SK-N-MC (cell line): Measurements from ENCODE around the gene IGFALS.
A peak's percentile ranks its signal among the peaks of the same experiment; 100 is the strongest.

Source experiments
- DNase-seq: peaks from one replicate; pipeline ENCODE4 v3.0.0-alpha.2; 2011; ENCODE audit warnings: low read depth, low spot score
- H3K27ac ChIP-seq: fragments of 200-600 bp; sonication (generic); 2 replicates; pipeline ENCODE4 v1.5.1; 2016; ENCODE audit warnings: mixed run types
- H3K36me3 ChIP-seq: fragments of 200-600 bp; sonication (generic); 2 replicates; pipeline ENCODE4 v1.6.1; 2017; ENCODE audit warnings: antibody characterized with exemption, low read length, mixed read lengths; ENCODE audit not compliant: insufficient read depth
- H3K4me3 ChIP-seq: fragments of 200-600 bp; sonication (generic); 2 replicates; pipeline ENCODE4 v1.5.1; 2016
- H3K9ac ChIP-seq: fragments of 200-600 bp; sonication (generic); 2 replicates; pipeline ENCODE4 v1.8.0; 2017; ENCODE audit warnings: mixed run types, mixed read lengths; ENCODE audit not compliant: insufficient read length
- H3K9me3 ChIP-seq: fragments of 200-600 bp; sonication (generic); 2 replicates; pipeline ENCODE4 v1.6.1; 2017; ENCODE audit warnings: low read depth, mild to moderate bottlenecking, antibody characterized with exemption, low read length, moderate library complexity, mixed read lengths
- EZH2 ChIP-seq: fragments of 200-600 bp; sonication (generic); IDR thresholded peaks from one replicate; pipeline ENCODE4 v1.6.1; 2017; ENCODE audit warnings: antibody characterized with exemption
- FOXP2 ChIP-seq: optimal IDR thresholded peaks from 2 replicates; pipeline ENCODE3; 2011; ENCODE audit warnings: mild to moderate bottlenecking, moderate library complexity; ENCODE audit not compliant: insufficient read depth; ENCODE audit errors: extremely low read length, control extremely low read depth
- POLR2AphosphoS5 ChIP-seq: IDR thresholded peaks from 2 replicates; pipeline ENCODE4 v1.6.1; 2012; ENCODE audit warnings: mild to moderate bottlenecking, low read depth, low read length, borderline replicate concordance

Gene IGFALS

DNA sequence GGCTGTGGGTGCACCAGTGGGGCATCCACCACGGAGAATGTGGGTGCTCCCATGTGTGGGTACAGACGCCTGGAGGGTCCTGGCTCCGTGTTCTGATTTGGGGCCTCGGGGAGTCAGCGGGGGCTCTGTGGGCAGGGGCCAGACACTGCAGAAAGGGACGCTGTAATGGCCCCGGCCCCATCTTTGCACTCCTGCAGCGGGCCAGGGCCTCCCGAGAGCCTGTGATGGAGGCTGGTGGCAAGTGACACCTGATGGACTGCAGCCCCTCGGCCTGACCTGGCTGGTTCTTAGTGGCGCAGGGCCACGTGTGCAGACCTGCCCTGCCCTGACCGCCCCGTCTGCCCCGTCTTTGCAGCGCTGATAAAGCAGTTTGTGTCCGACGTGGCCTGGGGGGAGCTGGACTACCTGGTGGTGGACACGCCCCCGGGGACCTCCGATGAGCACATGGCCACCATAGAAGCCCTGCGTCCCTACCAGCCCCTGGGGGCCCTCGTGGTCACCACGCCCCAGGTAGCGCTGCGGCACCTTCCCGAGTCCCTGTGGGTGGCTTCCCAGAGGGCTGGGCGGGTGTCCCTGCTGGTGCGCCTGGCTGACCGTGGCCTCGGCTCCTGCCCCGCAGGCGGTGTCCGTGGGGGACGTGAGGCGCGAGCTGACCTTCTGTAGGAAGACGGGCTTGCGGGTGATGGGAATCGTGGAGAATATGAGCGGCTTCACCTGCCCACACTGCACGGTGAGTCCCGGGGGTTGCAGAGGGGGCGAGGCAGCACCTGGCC is 6.0 kb downstream of the IGFALS start:
- TF ChIP-seq POLR2AphosphoS5 (no peak), FOXP2 (no peak), EZH2 (no peak)
- H3K36me3 ChIP-seq = no peaks in the 10 kb centered on the region; the same call in 1 of the 2 replicates
- no peaks in the 10 kb centered on the region for H3K9me3 ChIP-seq
- no peak for DNase-seq
- no peak overlapping the region for H3K4me3 ChIP-seq
- H3K9ac ChIP-seq = no peak overlapping the region
- H3K27ac ChIP-seq = no peak overlapping the region

DNA sequence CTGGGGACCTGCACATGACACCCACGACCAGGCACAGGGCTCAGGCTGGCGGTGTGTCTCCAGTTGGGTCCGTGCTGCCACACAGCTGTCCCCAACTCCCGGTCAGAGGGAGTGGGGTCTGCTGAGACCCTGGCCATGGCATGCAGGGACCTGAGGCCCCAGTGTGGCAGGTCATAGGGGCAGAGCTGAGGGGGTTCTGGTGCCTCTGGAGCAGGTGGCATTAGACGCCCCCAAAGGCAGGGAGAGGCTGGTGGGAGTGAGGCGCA is 6.5 kb downstream of the IGFALS start:
- no peak overlapping the region for H3K27ac ChIP-seq
- DNase-seq = no peak
- no peak for TF ChIP-seq FOXP2
- no peak for TF ChIP-seq POLR2AphosphoS5
- TF ChIP-seq EZH2 = no peak
- no peaks in the 10 kb centered on the region for H3K9me3 ChIP-seq
- no peaks in the 10 kb centered on the region; the same call in 1 of the 2 replicates for H3K36me3 ChIP-seq
- H3K9ac ChIP-seq = no peak overlapping the region
- H3K4me3 ChIP-seq = no peak overlapping the region

DNA sequence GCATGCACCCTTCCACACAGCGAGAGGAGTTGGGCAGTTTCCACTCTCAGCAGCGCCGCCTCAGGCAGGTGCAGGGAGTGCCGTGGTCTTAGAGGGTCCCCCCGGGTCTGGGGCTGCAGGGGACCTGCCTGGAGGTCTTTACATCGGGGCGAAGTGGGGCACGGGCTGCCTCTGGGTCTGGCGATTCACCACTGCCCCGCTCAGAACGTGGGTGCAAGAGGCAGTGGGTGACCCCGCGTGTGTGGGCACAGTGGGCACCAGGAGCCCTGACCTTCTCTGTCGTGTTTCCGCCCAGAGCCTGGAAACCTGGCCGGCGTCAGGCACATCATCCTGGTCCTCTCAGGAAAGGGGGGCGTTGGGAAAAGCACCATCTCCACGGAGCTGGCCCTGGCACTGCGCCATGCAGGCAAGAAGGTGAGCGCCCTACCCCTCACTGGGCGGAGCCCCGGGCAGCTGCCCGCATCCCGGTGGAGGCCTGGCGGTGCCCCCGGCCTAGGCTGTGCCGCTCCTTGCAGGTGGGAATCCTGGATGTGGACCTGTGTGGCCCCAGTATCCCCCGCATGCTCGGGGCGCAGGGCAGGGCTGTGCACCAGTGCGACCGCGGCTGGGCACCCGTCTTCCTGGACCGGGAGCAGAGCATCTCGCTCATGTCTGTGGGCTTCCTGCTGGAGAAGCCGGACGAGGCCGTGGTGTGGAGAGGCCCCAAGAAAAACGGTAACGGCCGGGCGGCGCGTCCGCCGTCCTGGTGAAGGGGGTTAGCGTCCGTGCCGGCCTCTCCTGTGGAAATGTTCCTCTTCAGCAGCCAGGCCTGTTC is 7.1 kb downstream of the IGFALS start:
- TF ChIP-seq POLR2AphosphoS5 = no peak
- TF ChIP-seq FOXP2 = no peak
- TF ChIP-seq EZH2 = no peak

DNA sequence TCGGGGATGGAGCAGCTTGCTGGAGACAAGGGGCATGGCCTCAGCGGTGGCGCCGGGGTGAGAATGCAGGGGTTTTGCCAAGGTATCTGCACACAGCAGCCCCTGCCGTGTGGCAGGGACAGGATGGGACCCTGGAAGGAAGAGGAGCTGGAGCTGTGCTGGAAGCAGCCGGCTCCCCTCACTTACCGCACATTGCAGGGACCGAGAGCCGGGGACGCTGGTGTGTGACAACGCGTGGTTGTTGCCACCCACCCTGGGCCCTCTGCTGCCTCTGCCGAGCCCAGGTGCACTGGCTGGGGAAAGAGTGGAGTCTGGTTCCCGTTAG is 7.7 kb downstream of the IGFALS start:
- Histone ChIP-seq H3K9ac (no peak overlapping the region), H3K36me3 (no peaks in the 10 kb centered on the region; the same call in 1 of the 2 replicates)
- no peak for TF ChIP-seq POLR2AphosphoS5
- TF ChIP-seq FOXP2 = no peak

More for the DNA sequence above, 7.1 kb downstream of the IGFALS start:
- no peak overlapping the region for H3K9ac ChIP-seq
- H3K4me3 ChIP-seq = no peak overlapping the region
- no peaks in the 10 kb centered on the region for H3K9me3 ChIP-seq
- no peak for DNase-seq
- no peak overlapping the region for H3K27ac ChIP-seq
- H3K36me3 ChIP-seq = no peaks in the 10 kb centered on the region; the same call in 1 of the 2 replicates

DNA sequence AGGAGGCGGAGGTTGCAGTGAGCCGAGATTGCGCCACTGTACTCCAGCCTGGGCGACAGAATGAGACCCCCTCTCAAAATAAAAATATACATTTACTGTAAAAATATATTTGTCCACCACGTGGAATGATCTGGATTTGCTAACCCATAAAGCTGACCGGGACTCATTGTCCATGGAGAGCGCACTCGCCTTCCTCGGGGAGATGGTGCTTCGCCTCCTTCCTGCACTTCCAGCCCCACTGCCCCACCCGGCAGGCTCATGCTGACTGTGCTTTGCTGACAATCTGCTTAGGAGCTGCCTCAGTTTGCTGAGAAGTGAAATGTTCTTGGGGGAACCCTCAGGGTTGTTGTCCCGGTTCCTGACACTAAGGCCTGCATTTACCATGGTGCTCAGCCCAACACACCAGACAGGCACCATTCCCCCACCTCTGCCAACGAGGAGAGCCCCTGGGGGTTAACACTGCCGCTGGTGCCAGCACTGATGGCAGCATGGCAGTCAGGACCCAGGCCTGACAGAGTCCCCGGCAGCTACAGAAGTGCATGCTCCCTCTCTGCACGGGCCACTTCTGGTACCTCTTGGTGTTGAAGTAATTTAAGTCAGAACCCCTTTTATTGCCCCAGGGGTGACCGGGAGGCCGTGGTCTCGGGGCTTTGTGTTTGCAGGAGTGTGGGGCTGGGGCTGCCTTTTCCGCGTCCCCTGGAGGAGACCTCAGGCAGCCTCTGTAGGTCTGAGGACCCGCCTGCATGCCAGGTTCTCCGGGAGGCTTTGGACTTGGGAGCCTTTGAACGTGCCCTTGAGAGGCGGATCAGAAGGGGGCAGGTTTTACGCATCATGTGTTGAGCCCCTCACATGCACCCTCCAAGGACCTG is 8.3 kb downstream of the IGFALS start:
- Histone ChIP-seq H3K36me3 (no peaks in the 10 kb centered on the region; the same call in 1 of the 2 replicates), H3K9ac (no peak overlapping the region), H3K27ac (no peak overlapping the region), H3K4me3 (no peak overlapping the region), H3K9me3 (no peaks in the 10 kb centered on the region)
- no peak for TF ChIP-seq EZH2
- no peak for TF ChIP-seq FOXP2
- TF ChIP-seq POLR2AphosphoS5 = no peak
- no peak for DNase-seq

More for the DNA sequence above, 7.7 kb downstream of the IGFALS start:
- Histone ChIP-seq H3K27ac (no peak overlapping the region), H3K4me3 (no peak overlapping the region), H3K9me3 (no peaks in the 10 kb centered on the region)
- no peak for DNase-seq

DNA sequence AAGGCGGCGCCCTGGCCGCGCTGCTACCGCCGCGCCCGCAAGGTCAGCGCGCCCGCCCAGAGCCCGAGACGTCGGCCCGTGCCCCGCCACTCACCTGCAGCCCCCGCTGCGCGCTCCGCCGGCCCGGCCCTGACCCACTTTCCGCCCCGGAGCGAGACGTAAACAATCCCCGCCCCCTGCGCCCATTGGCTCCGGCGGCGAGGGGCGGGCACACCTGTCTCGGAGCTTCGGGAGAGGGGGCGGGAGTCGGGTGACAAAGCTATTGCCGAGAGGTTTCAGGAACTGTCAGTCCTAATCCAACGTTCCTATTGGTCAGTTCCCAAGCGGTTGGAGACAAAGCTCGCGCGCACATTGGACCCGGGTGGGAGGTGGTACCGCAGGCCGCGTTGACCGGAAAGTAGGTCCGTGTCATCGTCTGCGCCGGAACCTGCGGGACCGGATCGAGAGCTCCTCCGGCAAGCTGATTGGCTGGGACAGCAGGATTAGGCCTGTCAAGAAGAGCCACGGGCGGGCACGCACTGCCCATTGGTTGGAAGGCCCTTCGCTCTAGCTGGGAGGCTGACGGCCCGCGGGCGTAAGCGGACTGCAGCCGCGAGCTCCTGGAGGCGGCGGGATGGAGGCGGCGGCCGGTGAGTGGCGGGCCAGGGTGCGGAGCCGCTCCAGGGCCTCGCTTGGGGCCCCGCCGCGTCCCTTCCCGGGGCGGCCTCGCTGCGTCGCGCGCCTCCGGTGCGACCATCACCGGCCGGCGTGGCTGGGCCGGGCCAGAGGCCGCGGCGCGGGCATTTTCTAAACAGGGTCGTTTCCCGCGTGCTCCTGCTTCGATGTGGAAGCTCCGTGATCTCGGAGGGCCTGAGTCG is 10.9 kb downstream of the IGFALS start, which contains the start of the genes NUBP2 and SPSB3:
NUBP2 (plus strand) TSS at position 553 of the 857 bp plus-strand sequence; CDS start at position 614, 61 bp downstream.
SPSB3 (minus strand) TSS at position 164 of the 857 bp plus-strand sequence. CDS start 1,088 bp downstream, outside the sequence.
- H3K9ac ChIP-seq = peak within 1 kb of the TSS; percentile 78
- peak within 1 kb of the TSS; percentile 92 for H3K4me3 ChIP-seq
- no peaks in the 10 kb centered on the region for H3K9me3 ChIP-seq
- DNase-seq = peak; percentile 99
- H3K27ac ChIP-seq = peak within 1 kb of the TSS; percentile 52; the same call in 1 of the 2 replicates
- TF ChIP-seq EZH2 = no peak
- TF ChIP-seq POLR2AphosphoS5 = peak; percentile 66; the same call in 1 of the 2 replicates
- peak; percentile 58 for TF ChIP-seq FOXP2
- H3K36me3 ChIP-seq = no peaks in the 10 kb centered on the region; the same call in 1 of the 2 replicates

DNA sequence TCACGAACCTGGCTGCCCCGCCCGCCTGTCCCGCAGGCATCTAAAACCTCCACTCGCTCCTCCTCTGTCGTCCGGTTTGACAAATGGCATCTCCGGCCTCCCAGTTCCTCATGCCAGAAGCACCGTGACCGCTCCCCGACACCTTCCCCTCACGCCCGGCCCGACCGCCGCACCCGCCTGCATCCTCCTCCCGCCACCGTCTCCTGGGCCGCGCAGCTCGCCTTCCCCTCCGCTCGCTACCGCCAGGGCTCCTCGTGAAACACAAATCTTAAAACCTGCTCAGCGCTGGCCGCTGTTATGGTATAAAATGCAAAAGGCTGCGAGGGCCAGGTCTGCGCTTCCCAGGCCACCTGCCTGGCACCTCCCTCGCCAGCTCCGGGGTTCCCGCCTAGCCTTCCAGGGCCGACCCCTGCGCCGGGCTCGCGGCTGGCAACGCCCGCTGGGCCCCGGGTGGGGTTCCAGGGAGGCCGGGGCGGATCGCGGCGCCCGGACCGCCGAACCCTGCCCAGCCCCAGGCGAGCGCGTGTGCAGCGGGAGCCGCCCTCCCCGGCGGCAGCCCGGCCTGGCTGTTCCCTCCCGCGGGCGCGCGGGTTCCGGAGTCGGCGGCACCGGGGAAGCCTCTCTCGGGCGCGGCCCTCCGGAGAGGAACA is 11.6 kb downstream of the IGFALS start:
- Histone ChIP-seq H3K36me3 (no peaks in the 10 kb centered on the region; the same call in 1 of the 2 replicates), H3K27ac (no peak overlapping the region), H3K9ac (peak overlapping the region; percentile 76), H3K4me3 (peak overlapping the region; percentile 92), H3K9me3 (no peaks in the 10 kb centered on the region)
- TF ChIP-seq EZH2 (no peak), FOXP2 (no peak), POLR2AphosphoS5 (no peak)
- no peak for DNase-seq
